ENCODE results near the gene CXorf66. TPM values are rescaled to one million over a fixed set of nuclear protein-coding genes. Genes with fewer than 3 reads are reported as not detected.
"Not testable (repeated sequence)": the region's sequence is repeated elsewhere in the genome, so short reads cannot be mapped to it uniquely, and the experiment has no call there.

The CXorf66 gene, protein sequence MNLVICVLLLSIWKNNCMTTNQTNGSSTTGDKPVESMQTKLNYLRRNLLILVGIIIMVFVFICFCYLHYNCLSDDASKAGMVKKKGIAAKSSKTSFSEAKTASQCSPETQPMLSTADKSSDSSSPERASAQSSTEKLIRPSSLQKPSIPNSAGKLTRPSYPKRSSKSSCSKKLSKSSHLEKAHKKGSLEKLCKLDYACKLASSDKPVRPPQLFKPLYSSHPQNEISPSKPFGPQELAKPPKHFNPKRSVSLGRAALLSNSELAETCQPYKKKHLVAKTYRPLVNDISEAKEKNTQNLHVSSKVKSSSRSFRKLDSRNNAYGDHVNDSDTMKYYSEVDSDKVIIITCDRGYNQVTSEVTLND
- total RNA-seq (2014; rRNA removed; shearing (Covaris generic)) = not detected in 2 replicates

- DNase-seq (ENCODE audit: low spot score) = no peak
- in situ Hi-C loops (cut with HindIII; ENCODE audit: low sequenced_read_pairs) = no loop called here
Measured at GRCh38 chrX:139965421-139965820, at the start of gene CXorf66. Gene CXorf66 (minus strand): TSS chrX:139965521. CDS start chrX:139965496, 25 bp downstream.

DNA sequence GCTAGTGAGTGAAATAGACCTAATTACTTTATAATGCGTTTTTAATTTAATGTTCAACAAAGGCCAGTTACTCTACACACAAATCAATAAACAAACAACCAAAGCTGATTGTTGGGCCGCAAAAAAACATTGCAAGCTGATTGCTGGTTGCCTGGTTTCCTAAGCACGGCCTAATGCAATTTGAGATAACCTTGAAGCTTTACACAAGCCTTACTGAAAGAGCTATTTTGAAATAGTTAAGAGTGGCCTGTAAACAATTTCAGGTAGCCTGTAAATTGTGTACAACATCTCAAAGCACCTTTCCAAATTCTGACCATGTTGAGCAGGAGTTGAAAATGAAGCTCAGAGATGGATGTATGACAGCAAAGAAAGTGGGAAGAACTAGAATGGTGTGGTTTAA, 17.5 kb upstream of the CXorf66 start:
- no peak for DNase-seq (ENCODE audit: low spot score)
- in situ Hi-C loops (cut with HindIII; ENCODE audit: low sequenced_read_pairs) = no loop called here

- in situ Hi-C loops (cut with HindIII; ENCODE audit: low sequenced_read_pairs) = no loop called here
- no peak for DNase-seq (ENCODE audit: low spot score)
Measured at GRCh38 chrX:139974471-139974870, 9.2 kb upstream of the CXorf66 start.

GRCh38 chrX:139972629-139973624, 7.6 kb upstream of the CXorf66 start:
- in situ Hi-C loops (cut with HindIII; ENCODE audit: low sequenced_read_pairs) = no loop called here
- DNase-seq (ENCODE audit: low spot score) = no peak

DNA sequence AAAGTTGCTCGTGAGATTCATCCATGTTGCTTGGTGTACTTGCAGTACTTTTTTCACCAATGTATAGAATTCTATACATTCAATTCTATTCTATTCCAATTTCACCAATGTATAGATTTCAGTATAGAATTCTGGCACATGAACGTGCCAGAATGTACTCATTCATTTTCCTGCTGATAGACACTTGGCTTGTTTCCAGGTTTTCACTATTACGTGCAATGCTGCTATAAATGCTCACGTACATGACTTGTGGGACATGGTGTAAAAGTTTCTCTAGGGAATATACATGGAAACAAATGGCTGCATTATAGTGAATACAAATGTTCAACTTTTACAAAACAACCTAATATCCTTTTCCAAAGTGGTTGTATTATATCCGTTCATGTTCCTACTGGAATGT, 6.8 kb upstream of the CXorf66 start:
- in situ Hi-C loops (cut with HindIII; ENCODE audit: low sequenced_read_pairs) = no loop called here
- no peak for DNase-seq (ENCODE audit: low spot score)

DNA sequence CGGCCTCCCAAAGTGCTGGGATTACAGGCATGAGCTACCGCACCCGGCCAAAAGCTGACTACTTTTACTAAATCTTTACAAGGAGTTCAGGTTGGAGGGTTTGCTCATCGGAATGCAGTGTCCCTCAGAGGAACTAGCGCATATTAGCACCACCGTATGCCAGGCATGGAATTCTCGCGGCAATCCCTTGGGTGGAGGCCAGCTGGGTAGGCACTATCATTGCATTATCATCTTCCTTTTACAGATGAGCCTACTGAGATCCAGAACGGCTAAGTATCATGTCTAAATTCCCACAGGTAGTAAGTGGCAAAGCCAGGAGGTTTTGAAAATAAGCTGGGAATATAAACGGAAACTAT, 6.1 kb upstream of the CXorf66 start:
- in situ Hi-C loops (cut with HindIII; ENCODE audit: low sequenced_read_pairs) = no loop called here
- peak; percentile 0 for DNase-seq (ENCODE audit: low spot score)

- in situ Hi-C loops (cut with HindIII; ENCODE audit: low sequenced_read_pairs) = no loop called here
Measured at GRCh38 chrX:139969286-139969685, 4.0 kb upstream of the CXorf66 start.

GRCh38 chrX:139967750-139968149, 2.4 kb upstream of the CXorf66 start:
- no peak for DNase-seq (ENCODE audit: low spot score)
- in situ Hi-C loops (cut with HindIII; ENCODE audit: low sequenced_read_pairs) = no loop called here

More at GRCh38 chrX:139969286-139969685, 4.0 kb upstream of the CXorf66 start:
- DNase-seq (ENCODE audit: low spot score) = no peak

GRCh38 chrX:139967300-139967699, 2.0 kb upstream of the CXorf66 start:
- no peak for DNase-seq (ENCODE audit: low spot score)
- in situ Hi-C loops (cut with HindIII; ENCODE audit: low sequenced_read_pairs) = no loop called here

DNA sequence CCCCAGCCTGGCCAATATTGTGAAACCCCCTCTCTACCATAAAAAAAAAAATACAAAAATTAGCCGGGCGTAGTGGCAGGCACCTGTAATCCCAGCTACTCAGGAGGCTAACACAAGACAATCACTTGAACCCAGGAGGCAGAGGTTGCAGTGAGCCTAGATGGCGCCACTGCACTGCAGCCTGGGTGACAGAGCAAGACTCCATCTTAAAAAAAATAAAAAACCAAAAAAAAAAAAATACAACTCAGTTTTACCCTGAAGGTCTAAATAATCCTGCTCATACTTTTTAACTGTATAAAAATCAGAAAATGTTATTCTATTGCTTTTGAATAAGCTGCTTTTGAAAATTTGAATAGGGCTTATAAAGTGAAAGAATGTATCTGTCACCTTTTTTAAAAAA, 838 bp upstream of the CXorf66 start:
- DNase-seq (ENCODE audit: low spot score); in situ Hi-C loops (cut with HindIII; ENCODE audit: low sequenced_read_pairs): not testable (repeated sequence)

DNA sequence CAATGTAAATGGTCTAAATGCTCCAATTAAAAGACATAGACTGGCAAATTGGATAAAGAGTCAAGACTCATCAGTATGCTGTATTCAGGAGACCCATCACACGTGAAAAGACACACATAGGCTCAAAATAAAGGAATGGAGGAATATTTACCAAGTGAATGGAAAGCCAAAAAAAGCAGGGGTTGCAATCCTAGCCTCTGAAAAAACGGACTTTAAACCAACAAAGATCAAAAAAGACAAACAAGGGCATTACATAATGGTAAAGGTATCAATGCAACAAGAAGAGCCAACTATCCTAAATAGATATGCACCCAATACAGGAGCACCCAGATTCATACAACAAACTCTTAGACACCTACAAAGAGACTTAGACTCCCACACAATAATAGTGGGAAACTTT, 4.2 kb downstream of the CXorf66 start:
- in situ Hi-C loops (cut with HindIII; ENCODE audit: low sequenced_read_pairs); DNase-seq (ENCODE audit: low spot score): not testable (repeated sequence)

DNA sequence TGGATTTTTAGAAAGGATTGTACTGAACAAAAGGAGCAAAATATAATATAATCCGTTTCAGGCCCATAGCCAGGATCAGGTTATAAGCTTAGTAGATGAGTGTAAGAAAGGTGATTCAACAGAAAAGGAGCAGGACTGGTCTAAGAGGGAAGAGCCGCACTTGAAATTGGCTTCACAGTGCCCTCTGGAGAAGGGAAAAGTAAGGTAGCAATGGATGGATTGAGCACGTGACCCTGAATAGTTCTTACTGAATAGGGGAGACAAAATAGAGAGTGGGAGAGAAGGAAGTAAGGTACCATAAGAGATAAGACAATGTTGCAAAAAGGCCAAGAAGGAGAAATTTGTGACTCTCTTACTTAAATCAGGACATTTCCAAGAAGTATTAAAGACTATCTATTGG, 15.6 kb downstream of the CXorf66 start:
- no peak for DNase-seq (ENCODE audit: low spot score)
- in situ Hi-C loops (cut with HindIII; ENCODE audit: low sequenced_read_pairs) = no loop called here

GRCh38 chrX:139945075-139945474, 20.2 kb downstream of the CXorf66 start:
- in situ Hi-C loops (cut with HindIII; ENCODE audit: low sequenced_read_pairs) = no loop called here
- DNase-seq (ENCODE audit: low spot score) = no peak

DNA sequence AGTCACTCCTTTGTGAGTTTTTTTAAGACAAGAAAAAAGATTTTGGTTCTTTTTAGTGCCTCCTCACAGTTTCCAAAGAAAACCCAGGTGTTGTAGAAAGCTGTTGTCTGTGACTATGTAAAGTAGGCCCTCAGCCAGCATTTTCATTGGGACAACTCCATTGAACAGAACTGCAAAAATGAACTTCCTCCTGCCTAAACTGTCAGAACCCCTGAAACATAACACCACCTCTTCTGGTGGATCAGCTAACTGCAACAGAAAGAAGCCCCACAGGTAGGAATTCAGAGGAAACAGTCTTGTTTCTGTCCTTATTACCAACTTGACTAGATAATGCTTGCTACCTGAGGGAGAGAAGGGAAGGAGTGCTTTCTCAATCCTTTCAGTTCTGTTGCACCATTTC, 29.1 kb downstream of the CXorf66 start:
- in situ Hi-C loops (cut with HindIII; ENCODE audit: low sequenced_read_pairs) = no loop called here
- DNase-seq (ENCODE audit: low spot score) = no peak

DNA sequence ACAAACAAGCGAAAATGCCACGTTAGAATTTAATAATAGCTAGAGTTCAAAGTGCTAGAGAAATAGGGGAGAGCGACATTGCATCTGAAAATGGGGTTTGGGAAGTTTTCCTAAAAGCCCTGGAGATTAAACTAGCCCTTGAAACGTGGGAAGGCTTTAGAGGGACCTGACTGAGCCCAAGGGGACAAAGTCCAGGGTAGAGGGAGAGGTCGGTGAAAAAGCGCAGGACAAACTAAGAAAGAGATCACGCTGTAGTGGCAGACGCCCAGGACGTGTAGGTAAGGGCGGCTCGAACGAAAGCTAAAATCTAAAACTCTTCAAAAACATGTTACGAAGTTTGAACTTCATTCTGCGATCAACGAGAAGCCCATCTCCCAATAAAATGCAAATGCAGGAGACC, 31.4 kb downstream of the CXorf66 start:
- DNase-seq (ENCODE audit: low spot score) = no peak
- in situ Hi-C loops (cut with HindIII; ENCODE audit: low sequenced_read_pairs) = no loop called here

- in situ Hi-C loops (cut with HindIII; ENCODE audit: low sequenced_read_pairs) = no loop called here
- peak; percentile 74 for DNase-seq (ENCODE audit: low spot score)
Measured at GRCh38 chrX:139932901-139933796, 32.2 kb downstream of the CXorf66 start, which contains the start of gene ATP11C. Gene ATP11C (minus strand): TSS chrX:139933053. CDS start chrX:139932042, 1,011 bp downstream.

DNA sequence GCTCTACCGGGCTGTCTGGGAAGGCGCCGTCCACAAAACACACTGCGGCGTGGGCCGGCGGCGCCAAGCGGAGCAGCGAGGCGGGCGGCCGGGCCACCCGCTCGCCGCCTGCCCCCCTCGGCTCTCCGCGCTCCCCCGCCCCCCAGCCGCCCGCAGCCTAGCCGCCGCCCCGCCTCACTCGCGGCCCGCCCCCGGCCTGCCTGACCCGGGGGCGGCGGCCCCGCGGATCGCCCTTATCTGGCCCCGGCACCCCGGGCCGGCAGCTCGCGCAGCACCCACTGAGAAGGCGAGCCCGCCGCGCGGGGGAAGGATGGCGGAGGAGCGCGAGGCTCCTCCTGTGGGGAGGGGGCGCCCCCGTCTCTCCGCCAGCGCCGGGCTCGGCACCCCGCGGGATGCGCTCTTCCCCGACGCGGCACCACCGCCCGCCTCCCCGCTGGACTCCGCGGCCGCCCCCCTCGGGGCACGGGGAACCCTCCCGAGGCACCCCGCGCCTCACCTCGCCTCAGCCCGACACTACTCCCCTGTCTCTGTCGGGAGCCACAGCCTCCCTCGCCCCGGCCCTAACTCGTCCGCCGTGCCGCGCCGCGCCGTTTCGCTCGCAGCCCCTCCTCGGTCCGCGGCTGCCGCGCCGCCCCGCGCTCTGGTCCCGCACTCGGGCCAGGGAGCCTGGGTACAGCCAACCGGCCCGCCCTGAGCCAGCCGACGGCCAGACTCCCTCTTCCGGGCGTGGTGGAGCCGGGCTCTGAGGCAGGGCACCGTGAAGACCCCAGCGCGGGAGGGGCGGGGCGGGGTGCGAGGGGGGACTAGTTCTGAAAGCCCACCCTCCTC, 33.0 kb downstream of the CXorf66 start:
- peak; percentile 4 for DNase-seq (ENCODE audit: low spot score)
- in situ Hi-C loops (cut with HindIII; ENCODE audit: low sequenced_read_pairs) = no loop called here

DNA sequence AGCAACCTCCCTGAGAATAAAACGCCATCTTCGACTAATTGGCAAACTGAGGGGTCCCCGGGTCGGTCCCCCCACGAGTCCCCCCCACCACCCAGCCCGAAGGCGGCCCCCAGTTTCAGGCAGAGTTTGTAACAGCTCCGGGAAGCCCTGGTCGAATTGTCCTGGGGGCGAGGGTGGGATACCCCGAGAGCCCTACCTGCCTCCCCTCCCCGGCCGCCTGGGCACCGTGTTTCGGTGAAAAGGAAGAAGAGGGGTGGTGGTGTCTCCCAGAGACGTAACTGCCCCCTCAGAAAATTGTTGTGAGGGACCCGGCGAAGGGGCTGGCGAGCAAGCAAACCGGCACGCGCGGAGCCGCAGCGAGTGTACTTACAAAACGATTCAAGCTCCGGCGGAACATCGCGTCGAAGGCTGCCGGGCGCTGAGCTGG, 33.7 kb downstream of the CXorf66 start:
- no peak for DNase-seq (ENCODE audit: low spot score)
- in situ Hi-C loops (cut with HindIII; ENCODE audit: low sequenced_read_pairs) = no loop called here
